ENCODE measurements around the gene LMX1A.

DNA sequence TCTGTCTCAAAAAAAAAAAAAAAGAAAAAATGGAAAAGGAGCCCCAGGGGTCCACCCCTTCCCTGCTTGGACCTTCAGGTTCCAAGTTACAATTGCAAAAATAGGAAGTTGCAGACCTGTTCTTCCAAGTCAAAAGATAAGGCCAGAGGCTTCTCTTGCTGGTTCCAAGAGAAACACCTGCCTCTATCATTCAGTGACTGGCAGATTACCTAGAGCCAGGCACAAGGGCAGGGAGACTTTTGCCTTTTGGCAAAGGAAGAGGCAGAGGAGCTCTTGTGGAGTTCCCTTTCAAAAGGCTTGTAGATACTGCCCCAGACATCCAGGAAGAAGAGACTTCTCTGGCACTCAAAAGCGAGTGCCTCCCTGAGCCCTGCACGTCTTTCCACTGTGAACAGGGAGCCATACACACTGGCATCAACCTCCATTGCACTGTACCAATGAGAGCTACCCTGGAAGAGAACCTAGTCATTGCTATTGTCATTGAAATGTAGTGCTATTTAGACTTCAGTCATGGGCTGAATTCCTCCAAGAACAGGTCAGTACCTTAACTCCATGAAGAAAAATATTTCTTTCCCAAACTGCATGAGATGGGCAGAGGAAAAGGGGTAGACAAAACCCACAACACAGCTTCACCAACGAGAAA is 91.2 kb downstream of the LMX1A start:
- TF ChIP-seq, protein P1, sequence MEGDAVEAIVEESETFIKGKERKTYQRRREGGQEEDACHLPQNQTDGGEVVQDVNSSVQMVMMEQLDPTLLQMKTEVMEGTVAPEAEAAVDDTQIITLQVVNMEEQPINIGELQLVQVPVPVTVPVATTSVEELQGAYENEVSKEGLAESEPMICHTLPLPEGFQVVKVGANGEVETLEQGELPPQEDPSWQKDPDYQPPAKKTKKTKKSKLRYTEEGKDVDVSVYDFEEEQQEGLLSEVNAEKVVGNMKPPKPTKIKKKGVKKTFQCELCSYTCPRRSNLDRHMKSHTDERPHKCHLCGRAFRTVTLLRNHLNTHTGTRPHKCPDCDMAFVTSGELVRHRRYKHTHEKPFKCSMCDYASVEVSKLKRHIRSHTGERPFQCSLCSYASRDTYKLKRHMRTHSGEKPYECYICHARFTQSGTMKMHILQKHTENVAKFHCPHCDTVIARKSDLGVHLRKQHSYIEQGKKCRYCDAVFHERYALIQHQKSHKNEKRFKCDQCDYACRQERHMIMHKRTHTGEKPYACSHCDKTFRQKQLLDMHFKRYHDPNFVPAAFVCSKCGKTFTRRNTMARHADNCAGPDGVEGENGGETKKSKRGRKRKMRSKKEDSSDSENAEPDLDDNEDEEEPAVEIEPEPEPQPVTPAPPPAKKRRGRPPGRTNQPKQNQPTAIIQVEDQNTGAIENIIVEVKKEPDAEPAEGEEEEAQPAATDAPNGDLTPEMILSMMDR (IDR thresholded peaks at IDR 0.05) = no peak
- no peak for TF ChIP-seq POLR2AphosphoS5 (IDR thresholded peaks at IDR 0.05)
- no peak for TF ChIP-seq POLR2A (IDR thresholded peaks at IDR 0.05)

Data from gastroesophageal sphincter (tissue), 3 donors.